ENCODE data around the gene CDH4.

Gene CDH4

GRCh38 chr20:61731363-61732181, 479.5 kb downstream of the CDH4 start:
- POLR2A ChIA-PET (ENCODE audit: low non-redundant PET): no interaction called here
- peak; percentile 78 for DNase-seq (ENCODE audit: low spot score)
- no peak overlapping the region for H3K27ac ChIP-seq
- TF ChIP-seq, protein P1, sequence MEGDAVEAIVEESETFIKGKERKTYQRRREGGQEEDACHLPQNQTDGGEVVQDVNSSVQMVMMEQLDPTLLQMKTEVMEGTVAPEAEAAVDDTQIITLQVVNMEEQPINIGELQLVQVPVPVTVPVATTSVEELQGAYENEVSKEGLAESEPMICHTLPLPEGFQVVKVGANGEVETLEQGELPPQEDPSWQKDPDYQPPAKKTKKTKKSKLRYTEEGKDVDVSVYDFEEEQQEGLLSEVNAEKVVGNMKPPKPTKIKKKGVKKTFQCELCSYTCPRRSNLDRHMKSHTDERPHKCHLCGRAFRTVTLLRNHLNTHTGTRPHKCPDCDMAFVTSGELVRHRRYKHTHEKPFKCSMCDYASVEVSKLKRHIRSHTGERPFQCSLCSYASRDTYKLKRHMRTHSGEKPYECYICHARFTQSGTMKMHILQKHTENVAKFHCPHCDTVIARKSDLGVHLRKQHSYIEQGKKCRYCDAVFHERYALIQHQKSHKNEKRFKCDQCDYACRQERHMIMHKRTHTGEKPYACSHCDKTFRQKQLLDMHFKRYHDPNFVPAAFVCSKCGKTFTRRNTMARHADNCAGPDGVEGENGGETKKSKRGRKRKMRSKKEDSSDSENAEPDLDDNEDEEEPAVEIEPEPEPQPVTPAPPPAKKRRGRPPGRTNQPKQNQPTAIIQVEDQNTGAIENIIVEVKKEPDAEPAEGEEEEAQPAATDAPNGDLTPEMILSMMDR (conservative IDR thresholded peaks at IDR 0.05; ENCODE audit: low read depth): no peak
- CTCF ChIA-PET: interaction anchor here (0.6 kb wide), 1 partner anchor 157 kb away, joined by 3 read pairs; no protein-coding TSS in a partner anchor

DNA sequence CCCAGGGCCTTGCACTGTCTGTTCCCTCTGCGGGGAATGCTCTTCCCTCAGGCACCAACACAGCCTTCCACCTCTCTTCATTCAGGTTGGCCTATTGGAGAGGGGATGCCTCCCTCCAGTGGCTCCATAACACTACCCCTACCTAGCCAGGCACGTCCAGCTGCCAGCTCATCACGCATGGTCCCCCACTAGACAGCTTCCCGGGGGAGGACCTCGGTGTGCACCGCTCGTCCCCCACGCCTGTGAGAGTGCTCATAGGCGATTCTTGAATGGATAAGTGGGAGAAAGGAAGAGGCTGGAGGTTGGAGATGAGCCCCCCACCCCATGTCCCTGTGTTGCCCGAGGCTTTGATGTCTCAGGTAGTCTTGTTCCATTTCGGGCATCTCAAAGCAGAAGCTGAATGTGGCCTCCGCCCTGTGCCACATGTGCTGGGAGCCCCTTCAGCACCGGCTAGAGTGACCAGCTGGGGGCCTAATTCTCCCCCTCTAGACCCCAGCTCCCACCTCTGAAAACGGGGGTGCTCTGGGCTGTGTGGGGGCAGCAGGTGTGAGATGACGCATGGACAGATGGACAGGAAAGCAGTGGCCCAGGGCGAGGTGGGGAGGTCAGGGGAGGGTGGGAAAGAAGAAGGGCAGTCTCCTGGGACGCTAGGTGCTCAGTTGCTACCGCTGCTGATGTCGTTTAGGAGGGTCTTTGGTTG, 480.6 kb downstream of the CDH4 start:
- ChIA-PET POLR2A (ENCODE audit: low non-redundant PET) (no interaction called here), CTCF (interaction anchor here (0.7 kb wide), 1 partner anchor 154 kb away, joined by 3 read pairs; no protein-coding TSS in a partner anchor)
- TF ChIP-seq, protein P1 (conservative IDR thresholded peaks at IDR 0.05; ENCODE audit: low read depth): no peak
- H3K27ac ChIP-seq: no peak overlapping the region
- DNase-seq (ENCODE audit: low spot score): no peak

DNA sequence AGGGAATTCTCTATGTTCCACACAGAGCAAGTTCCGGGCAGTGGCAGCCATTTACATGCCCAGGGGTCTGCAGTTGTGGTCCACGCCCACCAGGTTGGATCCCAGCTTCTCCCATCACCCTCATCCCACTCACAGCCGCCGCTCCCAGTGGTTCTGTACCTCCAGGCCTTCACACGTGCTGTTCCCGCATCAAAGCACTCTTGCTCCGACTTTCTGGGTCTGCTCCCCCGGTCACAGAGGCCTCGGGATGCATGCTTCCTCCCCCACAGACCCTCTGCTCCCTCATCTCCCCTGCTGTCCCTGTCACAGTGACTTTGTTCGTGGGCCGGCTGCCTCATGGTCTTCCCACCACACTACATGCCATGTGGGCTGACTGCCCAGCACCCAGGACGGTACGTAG, 481.2 kb downstream of the CDH4 start:
- DNase-seq (ENCODE audit: low spot score): no peak
- CTCF ChIA-PET: no interaction called here
- POLR2A ChIA-PET (ENCODE audit: low non-redundant PET): no interaction called here
- TF ChIP-seq, protein P1 (conservative IDR thresholded peaks at IDR 0.05; ENCODE audit: low read depth): no peak
- H3K27ac ChIP-seq: no peak overlapping the region

DNA sequence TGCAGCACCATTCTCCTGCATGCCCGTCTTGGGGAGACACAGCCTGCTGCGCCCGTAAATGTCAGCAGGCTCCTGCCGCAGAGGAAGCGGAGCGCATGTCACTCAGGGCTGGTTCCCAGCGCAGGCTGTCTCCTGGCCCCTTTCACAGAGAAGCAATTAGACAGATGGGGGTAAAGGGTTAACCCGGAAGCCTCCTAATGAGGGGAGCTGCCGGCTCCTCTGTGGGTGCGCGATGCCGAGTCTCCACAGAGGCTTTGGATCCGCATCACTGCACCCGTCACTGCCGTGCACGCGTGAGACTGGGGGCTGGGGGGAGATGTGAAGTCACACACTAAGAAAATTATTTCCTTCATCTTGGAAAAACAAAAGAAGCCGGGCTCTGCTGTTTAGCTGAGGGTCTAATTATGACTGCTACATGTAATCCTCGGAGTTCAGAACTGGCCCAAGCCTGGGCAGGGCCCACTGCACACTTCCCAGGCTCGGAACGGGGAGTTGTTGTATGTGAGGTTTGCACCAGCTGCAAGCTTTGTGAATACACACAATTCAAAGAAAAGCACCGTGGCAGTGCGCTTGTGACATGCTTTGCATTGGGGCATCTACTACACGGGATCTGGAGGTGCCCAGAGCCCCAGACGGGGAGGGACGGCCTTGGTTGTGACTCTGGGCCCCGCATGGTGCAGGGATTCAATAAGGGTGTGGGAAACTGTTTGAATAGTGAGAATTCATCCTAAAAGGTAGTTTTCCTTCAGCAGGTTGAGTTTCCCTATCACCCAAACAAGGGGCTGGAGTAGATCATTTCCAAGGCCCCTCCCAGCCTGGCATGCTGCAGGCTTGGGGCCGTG, 482.1 kb downstream of the CDH4 start:
- no peak overlapping the region for H3K27ac ChIP-seq
- CTCF ChIA-PET: no interaction called here

GRCh38 chr20:61734733-61735502, 482.9 kb downstream of the CDH4 start:
- ChIA-PET POLR2A (ENCODE audit: low non-redundant PET) (no interaction called here), CTCF (no interaction called here)
- TF ChIP-seq, protein P1 (conservative IDR thresholded peaks at IDR 0.05; ENCODE audit: low read depth): no peak
- no peak for DNase-seq (ENCODE audit: low spot score)
- no peak overlapping the region for H3K27ac ChIP-seq

More for the DNA sequence above, 482.1 kb downstream of the CDH4 start:
- no peak for DNase-seq (ENCODE audit: low spot score)
- POLR2A ChIA-PET (ENCODE audit: low non-redundant PET): no interaction called here
- TF ChIP-seq, protein P1 (conservative IDR thresholded peaks at IDR 0.05; ENCODE audit: low read depth): no peak

- TF ChIP-seq, protein P1 (conservative IDR thresholded peaks at IDR 0.05; ENCODE audit: low read depth): no peak
- ChIA-PET CTCF (no interaction called here), POLR2A (ENCODE audit: low non-redundant PET) (no interaction called here)
- DNase-seq (ENCODE audit: low spot score): no peak
- H3K27ac ChIP-seq: no peak overlapping the region
These were observed 483.4 kb downstream of the CDH4 start for GRCh38 chr20:61735503-61735785.
